Activated CD4-positive, alpha-beta T cell treated with anti-CD3 and anti-CD28 coated beads, Interleukin-2, amount 10 ng/mL, durations not matched to agents 24 days and 14 days (primary cell): Measurements from ENCODE around the gene MBP. TPM values are rescaled to one million over a fixed set of nuclear protein-coding genes. Genes with fewer than 3 reads are reported as not detected.
A peak's percentile ranks its signal among the peaks of the same experiment; 100 is the strongest.

ENCODE experiments used
- DNase-seq: peaks from one replicate; pipeline ENCODE4 v3.0.0; 2022
- H3K27ac Mint-ChIP-seq: one replicate; pipeline ENCODE4 v1.8.0; 2022; ENCODE audit warnings: mild to moderate bottlenecking, mixed read lengths
- H3K27me3 Mint-ChIP-seq: one replicate; pipeline ENCODE4 v1.8.0; 2022; ENCODE audit warnings: mixed read lengths
- H3K36me3 Mint-ChIP-seq: one replicate; pipeline ENCODE4 v1.8.0; 2022; ENCODE audit warnings: low read depth, mild to moderate bottlenecking, mixed read lengths
- H3K4me1 Mint-ChIP-seq: one replicate; pipeline ENCODE4 v1.8.0; 2021; ENCODE audit warnings: mixed read lengths
- H3K4me3 Mint-ChIP-seq: one replicate; pipeline ENCODE4 v1.8.0; 2022; ENCODE audit warnings: mild to moderate bottlenecking, moderate library complexity, mixed read lengths
- H3K9me3 Mint-ChIP-seq: one replicate; pipeline ENCODE4 v1.8.0; 2021; ENCODE audit warnings: mixed read lengths
- intact Hi-C: fragments of 100-400 bp; cut with micrococcal nuclease; formaldehyde crosslinking; loops from one replicate; pipeline ENCODE4 v1.15.1; 2023
- total RNA-seq: library from RNA; stranded (reverse); gene quantifications from 2 replicates; pipeline ENCODE4 v1.2.3, GENCODE V29; 2022

MBP gene
- total RNA-seq, 1 donor from 2014 or later = 63.1 TPM

GRCh38 chr18:77045677-77046076 lies 86.9 kb downstream of the MBP start:
- Mint-ChIP-seq H3K4me3 (no peak overlapping the region), H3K9me3 (no peaks in the 10 kb centered on the region), H3K36me3 (peaks cover 49% of the 10 kb centered on the region), H3K27me3 (no peaks in the 10 kb centered on the region), H3K27ac (no peak overlapping the region), H3K4me1 (peaks cover 16% of the 10 kb centered on the region)
- intact Hi-C loops = no loop called here
- no peak for DNase-seq

DNA sequence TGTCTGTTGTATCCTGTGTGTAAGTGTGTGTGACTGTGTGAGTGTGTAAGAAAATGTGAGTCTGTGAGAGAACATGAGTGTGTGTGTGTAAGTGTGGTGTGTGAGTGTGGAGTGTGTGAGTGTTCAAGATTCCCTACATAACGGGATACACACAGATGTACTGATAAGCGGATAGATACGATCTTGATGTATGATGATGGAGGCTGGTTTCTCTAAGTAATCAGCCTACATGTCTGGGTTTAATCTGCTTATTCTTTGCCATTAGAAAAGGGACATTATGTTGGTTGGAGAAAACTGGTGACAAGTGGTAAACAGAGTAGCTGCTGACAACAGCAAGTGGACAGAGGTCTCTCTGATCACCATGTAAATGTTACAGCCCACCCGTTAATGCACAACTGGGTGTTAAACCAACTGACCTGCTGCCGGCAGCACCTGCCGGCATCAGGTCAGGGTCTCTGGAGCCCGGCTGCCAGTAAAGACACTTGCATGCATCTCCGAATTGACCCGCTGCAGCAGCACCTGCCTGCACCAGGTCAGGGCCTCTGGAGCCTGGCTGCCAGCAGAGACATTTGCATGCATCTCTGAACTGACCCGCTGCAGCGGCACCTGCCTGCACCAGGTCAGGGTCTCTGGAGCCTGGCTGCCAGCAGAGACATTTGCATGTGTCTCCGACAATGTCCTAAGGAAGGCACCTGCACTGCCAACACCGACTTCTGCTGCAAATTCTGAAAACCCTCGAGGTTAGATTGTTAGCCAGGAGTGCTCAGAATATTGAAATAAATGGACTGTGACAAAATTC lies 87.5 kb downstream of the MBP start:
- peaks cover 16% of the 10 kb centered on the region for H3K4me1 Mint-ChIP-seq
- H3K9me3 Mint-ChIP-seq = no peaks in the 10 kb centered on the region
- no peaks in the 10 kb centered on the region for H3K27me3 Mint-ChIP-seq
- no peak for DNase-seq
- intact Hi-C loops = no loop called here
- no peak overlapping the region for H3K27ac Mint-ChIP-seq
- peaks cover 49% of the 10 kb centered on the region for H3K36me3 Mint-ChIP-seq
- H3K4me3 Mint-ChIP-seq = no peak overlapping the region

GRCh38 chr18:77043541-77044280 lies 88.9 kb downstream of the MBP start:
- no peak overlapping the region for H3K4me3 Mint-ChIP-seq
- peaks cover 47% of the 10 kb centered on the region for H3K36me3 Mint-ChIP-seq
- intact Hi-C loops = no loop called here
- no peaks in the 10 kb centered on the region for H3K9me3 Mint-ChIP-seq
- H3K27ac Mint-ChIP-seq = no peak overlapping the region
- H3K4me1 Mint-ChIP-seq = peaks cover 19% of the 10 kb centered on the region
- H3K27me3 Mint-ChIP-seq = no peaks in the 10 kb centered on the region
- DNase-seq = no peak

- intact Hi-C loops = no loop called here
- H3K9me3 Mint-ChIP-seq = no peaks in the 10 kb centered on the region
- H3K36me3 Mint-ChIP-seq = peaks cover 45% of the 10 kb centered on the region
- H3K27ac Mint-ChIP-seq = no peak overlapping the region
- DNase-seq = no peak
- H3K4me3 Mint-ChIP-seq = no peak overlapping the region
- H3K4me1 Mint-ChIP-seq = peaks cover 18% of the 10 kb centered on the region
- H3K27me3 Mint-ChIP-seq = no peaks in the 10 kb centered on the region
Observed at GRCh38 chr18:77042583-77042982, 90.0 kb downstream of the MBP start.

DNA sequence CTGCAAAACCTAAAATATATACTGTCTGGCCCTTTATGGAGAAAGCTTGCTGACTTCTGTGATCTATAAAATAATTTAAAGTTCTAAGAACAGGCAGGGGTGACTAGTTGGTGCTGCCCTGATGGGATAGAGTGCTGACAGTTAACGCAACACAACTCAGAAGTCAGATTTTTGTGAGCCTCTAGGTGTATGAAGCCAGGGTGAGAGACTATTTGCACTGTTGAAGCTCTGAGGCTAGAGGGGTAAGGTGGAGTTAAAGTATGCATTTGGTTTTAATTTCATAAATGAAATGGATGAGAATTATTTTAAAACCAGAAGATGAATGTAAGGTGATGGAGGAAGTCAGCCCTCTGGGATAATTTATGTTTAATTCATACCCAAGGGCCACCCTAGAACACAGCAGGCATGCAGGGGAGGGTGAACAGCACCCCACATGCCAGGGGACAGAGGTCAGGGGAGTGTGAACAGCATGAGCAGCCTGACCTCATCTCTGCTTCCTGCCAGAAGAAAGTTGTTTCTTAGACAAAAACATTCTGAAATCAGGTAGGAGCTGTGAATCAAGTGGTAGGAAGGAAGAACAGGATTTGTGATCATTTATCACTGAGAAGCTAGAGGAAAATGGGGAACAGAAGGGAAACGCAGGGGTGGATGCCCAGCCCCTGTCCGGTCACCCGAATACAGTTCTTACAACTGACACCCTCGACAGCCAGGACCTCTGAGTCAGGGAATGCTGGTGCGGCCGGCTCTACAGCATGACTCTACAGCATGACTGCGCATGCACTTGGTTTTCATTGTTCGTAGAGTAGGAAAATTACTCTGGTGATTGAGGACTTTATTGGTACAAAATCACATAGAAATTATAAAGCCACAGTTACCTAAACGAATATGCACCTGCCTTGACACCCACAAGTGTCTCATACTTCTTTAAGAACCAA lies 93.1 kb downstream of the MBP start:
- peak overlapping the region; percentile 30 for H3K27ac Mint-ChIP-seq
- H3K9me3 Mint-ChIP-seq = no peaks in the 10 kb centered on the region
- peaks cover 27% of the 10 kb centered on the region for H3K4me1 Mint-ChIP-seq
- H3K36me3 Mint-ChIP-seq = peaks cover 52% of the 10 kb centered on the region
- no peak overlapping the region for H3K4me3 Mint-ChIP-seq
- no peak for DNase-seq
- no peaks in the 10 kb centered on the region for H3K27me3 Mint-ChIP-seq
- intact Hi-C loops = no loop called here

DNA sequence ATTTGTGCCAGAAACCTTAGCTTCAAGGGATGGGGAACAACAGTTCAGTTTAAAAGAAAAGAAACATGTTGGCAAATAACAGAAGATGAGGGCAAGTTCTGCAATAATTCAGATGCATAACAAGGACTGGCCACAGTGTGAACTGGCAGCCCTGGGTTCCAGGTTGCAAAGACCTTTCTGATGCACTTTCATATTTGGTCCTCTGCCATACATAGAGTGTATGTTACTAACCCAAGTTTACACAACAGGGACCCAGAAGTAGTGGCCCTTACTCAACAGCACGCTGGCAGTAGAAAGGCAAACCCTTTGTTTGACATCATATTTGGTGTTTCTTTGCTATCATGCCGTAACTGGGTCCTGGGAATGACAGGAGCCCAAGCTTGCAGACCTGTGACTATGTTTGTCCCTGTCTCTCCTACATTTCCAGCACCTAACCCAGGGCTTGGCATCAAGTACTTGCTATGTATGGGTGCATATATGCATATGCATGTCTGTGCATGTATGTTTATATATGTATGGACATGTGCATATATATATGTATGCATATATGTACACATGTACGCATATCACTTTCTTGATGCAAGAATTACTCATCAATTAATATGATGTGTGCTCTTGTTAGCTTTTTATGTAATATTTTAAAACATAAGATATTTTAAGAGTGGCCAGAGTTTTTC lies 94.3 kb downstream of the MBP start:
- Mint-ChIP-seq H3K36me3 (peaks cover 46% of the 10 kb centered on the region), H3K27me3 (no peaks in the 10 kb centered on the region), H3K4me3 (no peak overlapping the region), H3K4me1 (peaks cover 23% of the 10 kb centered on the region), H3K9me3 (no peaks in the 10 kb centered on the region), H3K27ac (no peak overlapping the region)
- DNase-seq = no peak
- intact Hi-C loops = no loop called here

GRCh38 chr18:77037567-77037966 lies 95.0 kb downstream of the MBP start:
- H3K27me3 Mint-ChIP-seq = no peaks in the 10 kb centered on the region
- peak overlapping the region; percentile 11 for H3K27ac Mint-ChIP-seq
- intact Hi-C loops = no loop called here
- H3K4me3 Mint-ChIP-seq = no peak overlapping the region
- DNase-seq = no peak
- peaks cover 40% of the 10 kb centered on the region for H3K36me3 Mint-ChIP-seq
- peaks cover 23% of the 10 kb centered on the region for H3K4me1 Mint-ChIP-seq
- no peaks in the 10 kb centered on the region for H3K9me3 Mint-ChIP-seq

GRCh38 chr18:77035380-77036187 lies 97.0 kb downstream of the MBP start:
- peaks cover 32% of the 10 kb centered on the region for H3K36me3 Mint-ChIP-seq
- H3K9me3 Mint-ChIP-seq = no peaks in the 10 kb centered on the region
- DNase-seq = no peak
- peaks cover 23% of the 10 kb centered on the region for H3K4me1 Mint-ChIP-seq
- H3K27ac Mint-ChIP-seq = peak overlapping the region; percentile 57
- H3K27me3 Mint-ChIP-seq = no peaks in the 10 kb centered on the region
- no peak overlapping the region for H3K4me3 Mint-ChIP-seq
- intact Hi-C loops = no loop called here

- Mint-ChIP-seq H3K27me3 (no peaks in the 10 kb centered on the region), H3K36me3 (peaks cover 39% of the 10 kb centered on the region), H3K4me3 (no peak overlapping the region), H3K27ac (no peak overlapping the region), H3K9me3 (no peaks in the 10 kb centered on the region), H3K4me1 (peaks cover 15% of the 10 kb centered on the region)
- intact Hi-C loops = no loop called here
- no peak for DNase-seq
Observed at GRCh38 chr18:77033575-77033974, 99.0 kb downstream of the MBP start.

DNA sequence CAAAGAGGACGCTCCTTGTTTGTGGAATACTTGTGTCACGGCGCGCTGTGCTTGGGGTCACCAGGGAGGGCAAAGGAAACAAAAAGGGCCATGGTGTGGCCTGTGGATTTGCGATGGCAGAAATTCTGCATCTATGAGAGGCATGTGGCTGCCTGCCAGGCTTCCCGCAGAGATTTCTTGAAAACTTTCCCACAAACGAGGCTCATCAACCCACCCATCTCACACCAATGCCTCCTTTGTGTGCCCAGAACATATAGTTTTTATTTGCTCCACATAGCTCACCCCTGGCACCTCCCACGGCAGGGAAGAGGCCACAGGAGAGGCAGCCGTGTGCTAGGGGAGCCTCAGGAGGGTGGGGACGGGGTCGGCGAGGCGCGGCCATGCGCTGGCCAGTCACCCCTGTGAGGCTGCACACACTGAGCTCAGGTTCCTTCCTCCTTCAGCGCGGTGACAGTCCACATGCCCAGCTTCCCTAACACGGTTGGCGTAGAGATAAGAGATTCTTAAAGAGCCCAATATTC lies 100.3 kb downstream of the MBP start:
- no peak for DNase-seq
- H3K27me3 Mint-ChIP-seq = no peaks in the 10 kb centered on the region
- H3K4me1 Mint-ChIP-seq = peaks cover 10% of the 10 kb centered on the region
- peaks cover 33% of the 10 kb centered on the region for H3K36me3 Mint-ChIP-seq
- no peaks in the 10 kb centered on the region for H3K9me3 Mint-ChIP-seq
- intact Hi-C loops = no loop called here
- H3K4me3 Mint-ChIP-seq = no peak overlapping the region
- no peak overlapping the region for H3K27ac Mint-ChIP-seq

DNA sequence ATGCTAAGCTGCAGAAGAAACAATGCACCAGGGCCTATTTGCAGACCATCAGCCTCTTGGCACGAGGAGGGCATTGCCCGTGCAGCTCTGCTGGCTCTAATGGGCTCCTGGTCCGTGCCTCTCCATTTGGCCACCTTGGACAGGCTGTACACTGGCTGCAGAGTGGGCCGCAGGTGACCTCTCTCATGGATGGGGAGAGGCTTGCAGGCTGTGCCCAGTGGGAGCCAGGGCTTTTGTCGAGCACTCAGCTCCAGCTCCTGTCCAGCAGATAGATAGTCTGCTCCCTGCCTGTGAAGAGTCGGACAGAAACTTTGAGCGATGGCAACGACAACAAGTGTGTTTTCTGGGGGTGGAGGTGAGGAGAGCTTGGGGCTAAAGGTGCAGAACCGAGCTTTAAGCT lies 100.9 kb downstream of the MBP start:
- Mint-ChIP-seq H3K27ac (no peak overlapping the region), H3K4me3 (no peak overlapping the region), H3K27me3 (no peaks in the 10 kb centered on the region), H3K36me3 (peaks cover 31% of the 10 kb centered on the region), H3K4me1 (peaks cover 9% of the 10 kb centered on the region), H3K9me3 (no peaks in the 10 kb centered on the region)
- intact Hi-C loops = no loop called here
- no peak for DNase-seq

DNA sequence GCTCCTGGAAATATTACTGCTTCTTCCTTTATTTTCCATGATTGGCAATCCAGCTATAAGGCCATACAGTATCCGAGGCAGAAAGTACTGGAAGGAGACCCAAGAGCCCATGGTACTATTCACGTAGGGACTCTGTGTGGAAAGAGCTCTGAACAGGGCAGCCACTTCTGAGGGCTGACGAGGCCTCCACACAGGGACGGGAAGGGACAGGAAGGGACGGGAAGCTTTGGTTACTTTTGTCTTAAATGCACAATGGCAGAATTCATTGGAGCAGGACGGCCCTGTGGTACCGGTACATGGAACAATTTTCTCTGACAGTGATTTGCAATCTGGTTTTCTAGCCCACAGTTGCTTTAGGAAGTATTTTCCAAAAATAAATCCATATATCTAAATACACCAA lies 102.4 kb downstream of the MBP start:
- peaks cover 31% of the 10 kb centered on the region for H3K36me3 Mint-ChIP-seq
- intact Hi-C loops = no loop called here
- H3K9me3 Mint-ChIP-seq = no peaks in the 10 kb centered on the region
- H3K27ac Mint-ChIP-seq = no peak overlapping the region
- H3K27me3 Mint-ChIP-seq = no peaks in the 10 kb centered on the region
- no peak for DNase-seq
- no peak overlapping the region for H3K4me3 Mint-ChIP-seq
- peaks cover 2% of the 10 kb centered on the region for H3K4me1 Mint-ChIP-seq
